ENCODE results near the gene ACTG1.

DNA sequence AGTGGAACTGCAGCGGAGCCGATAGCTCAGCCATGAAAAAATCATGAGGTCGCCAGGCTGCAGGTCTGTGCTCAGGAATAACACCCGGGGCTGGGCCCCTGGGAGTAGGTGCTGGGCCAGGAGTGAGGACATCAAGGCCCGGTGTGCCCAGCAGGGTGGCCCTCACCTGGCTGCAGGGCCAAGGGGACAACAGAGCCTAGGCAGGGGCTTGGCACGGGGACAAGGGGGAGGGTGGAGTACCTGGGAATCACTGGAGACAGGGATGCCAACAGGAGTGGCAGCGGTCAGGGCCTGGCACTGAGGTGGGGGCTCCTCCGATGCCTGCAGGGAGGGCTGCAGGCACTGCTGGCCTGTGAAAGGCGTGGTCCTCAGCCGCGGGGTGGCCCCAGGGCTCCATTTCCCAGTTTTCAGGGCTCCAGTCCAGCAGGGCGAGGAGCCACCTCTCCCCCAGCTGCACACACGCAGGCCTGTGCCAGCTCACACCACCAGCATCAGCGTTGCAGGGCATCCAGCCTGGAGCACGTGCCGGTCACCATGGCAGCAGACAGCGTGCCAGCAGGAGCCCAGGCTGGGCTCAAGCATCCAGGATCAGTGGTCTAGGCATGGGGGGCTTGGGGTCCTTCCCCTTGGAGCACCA is 10.9 kb upstream of the ACTG1 start:
- no peak for TF ChIP-seq POLR2A (IDR thresholded peaks at IDR 0.05)
- TF ChIP-seq, protein P1, sequence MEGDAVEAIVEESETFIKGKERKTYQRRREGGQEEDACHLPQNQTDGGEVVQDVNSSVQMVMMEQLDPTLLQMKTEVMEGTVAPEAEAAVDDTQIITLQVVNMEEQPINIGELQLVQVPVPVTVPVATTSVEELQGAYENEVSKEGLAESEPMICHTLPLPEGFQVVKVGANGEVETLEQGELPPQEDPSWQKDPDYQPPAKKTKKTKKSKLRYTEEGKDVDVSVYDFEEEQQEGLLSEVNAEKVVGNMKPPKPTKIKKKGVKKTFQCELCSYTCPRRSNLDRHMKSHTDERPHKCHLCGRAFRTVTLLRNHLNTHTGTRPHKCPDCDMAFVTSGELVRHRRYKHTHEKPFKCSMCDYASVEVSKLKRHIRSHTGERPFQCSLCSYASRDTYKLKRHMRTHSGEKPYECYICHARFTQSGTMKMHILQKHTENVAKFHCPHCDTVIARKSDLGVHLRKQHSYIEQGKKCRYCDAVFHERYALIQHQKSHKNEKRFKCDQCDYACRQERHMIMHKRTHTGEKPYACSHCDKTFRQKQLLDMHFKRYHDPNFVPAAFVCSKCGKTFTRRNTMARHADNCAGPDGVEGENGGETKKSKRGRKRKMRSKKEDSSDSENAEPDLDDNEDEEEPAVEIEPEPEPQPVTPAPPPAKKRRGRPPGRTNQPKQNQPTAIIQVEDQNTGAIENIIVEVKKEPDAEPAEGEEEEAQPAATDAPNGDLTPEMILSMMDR (IDR thresholded peaks at IDR 0.05): no peak
- TF ChIP-seq POLR2AphosphoS5 (IDR thresholded peaks at IDR 0.05; ENCODE audit: insufficient read depth in 1 of 2, low read depth in 1 of 2): no peak

Data from vagina (tissue), 2 donors.